Measurements from ENCODE around the gene FERMT3.

GRCh38 chr11:64223001-64223651, 16.6 kb downstream of the FERMT3 start:
- TF ChIP-seq REST (IDR thresholded peaks at IDR 0.05; ENCODE audit: insufficient read depth in 1 of 2, low read depth in 2 of 2, low read length in 2 of 2): no peak
- no peak for TF ChIP-seq POLR2AphosphoS5 (IDR thresholded peaks at IDR 0.05; ENCODE audit: low read depth, low read length)
- no peak for TF ChIP-seq SIN3A (IDR thresholded peaks at IDR 0.05; ENCODE audit: borderline replicate concordance, insufficient read depth, low read length)
- TF ChIP-seq TAF1 (IDR thresholded peaks at IDR 0.05; ENCODE audit: borderline replicate concordance, insufficient read depth, low read length): no peak
